ENCODE data around the gene C1orf105. TPM values are rescaled to one million over a fixed set of nuclear protein-coding genes. Genes with fewer than 3 reads are reported as not detected.

The C1orf105 gene
- total and polyA plus RNA-seq, 2 experiments from 2014 or later: 0.23 to 2.2 TPM

DNA sequence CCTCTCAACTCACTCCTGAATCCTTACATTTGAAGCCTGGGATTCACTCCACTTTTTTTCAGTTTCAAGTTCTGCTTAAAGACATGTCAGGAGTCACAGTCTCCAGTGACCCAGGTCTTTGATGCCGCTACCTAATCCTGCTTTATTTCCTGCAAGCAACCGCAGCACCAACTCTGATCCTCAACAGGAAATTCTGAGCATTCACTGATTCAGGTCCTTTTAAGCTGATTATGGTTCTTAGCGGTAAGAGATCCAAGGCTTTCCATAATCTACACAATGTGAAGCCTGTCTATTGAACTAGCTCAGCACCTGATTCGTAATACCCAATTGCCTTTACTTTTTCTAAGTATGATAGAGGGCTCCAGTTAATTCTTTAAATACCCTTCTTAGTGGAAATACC, 67.1 kb downstream of the C1orf105 start:
- no peak overlapping the region for H3K4me2 ChIP-seq
- H3K9me2 ChIP-seq (replicated peaks; ENCODE audit: insufficient read depth): no peaks in the 10 kb centered on the region
- no peaks in the 10 kb centered on the region for H3K27me3 ChIP-seq
- no peaks in the 10 kb centered on the region for H3K79me2 ChIP-seq
- no peaks in the 10 kb centered on the region for H4K20me1 ChIP-seq (ENCODE audit: insufficient read depth, poor library complexity, severe bottlenecking)
- peaks cover 13% of the 10 kb centered on the region for H3K4me1 ChIP-seq (ENCODE audit: insufficient read depth)
- H3K36me3 ChIP-seq (replicated peaks; ENCODE audit: insufficient read depth, low read depth): no peaks in the 10 kb centered on the region
- peak overlapping the region; percentile 35 for H3K27ac ChIP-seq
- no peak for TF ChIP-seq EZH2phosphoT487 (IDR thresholded peaks at IDR 0.05; ENCODE audit: low read depth, severe bottlenecking, unreplicated experiment)
- TF ChIP-seq EZH2 (IDR thresholded peaks at IDR 0.05; ENCODE audit: borderline replicate concordance): no peak
- H3K4me3 ChIP-seq: no peak overlapping the region
- 49% methylated on average over 4 of the region's 4 CpGs for WGBS (ENCODE audit: low lambda C conversion rate, missing lambda C conversion rate)
- no peaks in the 10 kb centered on the region for H3K9me3 ChIP-seq (ENCODE audit: low read depth)
- no peak for DNase-seq (ENCODE audit: low spot score)
- H2AFZ ChIP-seq: no peak overlapping the region

DNA sequence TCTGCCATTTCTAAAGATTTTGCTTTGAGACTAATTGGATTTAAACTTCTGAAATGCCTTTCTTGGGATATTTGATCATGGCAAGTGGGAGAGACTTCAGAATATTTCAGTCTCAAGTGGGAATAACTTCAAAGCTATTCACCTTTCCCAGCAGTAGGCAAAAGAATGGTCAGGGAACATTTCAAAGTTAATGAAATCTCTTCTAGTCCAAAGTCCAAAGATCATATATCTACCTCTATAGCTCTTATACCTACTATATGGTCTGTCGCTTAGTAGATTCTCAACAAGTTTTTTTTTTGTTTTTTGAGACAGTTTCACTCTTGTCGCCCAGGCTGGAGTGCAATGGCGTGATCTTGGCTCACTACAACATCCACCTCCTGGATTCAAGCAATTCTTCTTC, 67.9 kb downstream of the C1orf105 start:
- no peak overlapping the region for H3K4me3 ChIP-seq
- no peaks in the 10 kb centered on the region for H3K79me2 ChIP-seq
- 91% methylated on average over 3 of the region's 3 CpGs for WGBS (ENCODE audit: low lambda C conversion rate, missing lambda C conversion rate)
- H3K4me2 ChIP-seq: no peak overlapping the region
- no peaks in the 10 kb centered on the region for H4K20me1 ChIP-seq (ENCODE audit: insufficient read depth, poor library complexity, severe bottlenecking)
- no peak for DNase-seq (ENCODE audit: low spot score)
- H2AFZ ChIP-seq: no peak overlapping the region
- H3K36me3 ChIP-seq (replicated peaks; ENCODE audit: insufficient read depth, low read depth): no peaks in the 10 kb centered on the region
- H3K9me3 ChIP-seq (ENCODE audit: low read depth): no peaks in the 10 kb centered on the region
- H3K27me3 ChIP-seq: no peaks in the 10 kb centered on the region
- TF ChIP-seq EZH2 (IDR thresholded peaks at IDR 0.05; ENCODE audit: borderline replicate concordance) (no peak), EZH2phosphoT487 (IDR thresholded peaks at IDR 0.05; ENCODE audit: low read depth, severe bottlenecking, unreplicated experiment) (no peak)
- TF ChIP-seq, protein P1, sequence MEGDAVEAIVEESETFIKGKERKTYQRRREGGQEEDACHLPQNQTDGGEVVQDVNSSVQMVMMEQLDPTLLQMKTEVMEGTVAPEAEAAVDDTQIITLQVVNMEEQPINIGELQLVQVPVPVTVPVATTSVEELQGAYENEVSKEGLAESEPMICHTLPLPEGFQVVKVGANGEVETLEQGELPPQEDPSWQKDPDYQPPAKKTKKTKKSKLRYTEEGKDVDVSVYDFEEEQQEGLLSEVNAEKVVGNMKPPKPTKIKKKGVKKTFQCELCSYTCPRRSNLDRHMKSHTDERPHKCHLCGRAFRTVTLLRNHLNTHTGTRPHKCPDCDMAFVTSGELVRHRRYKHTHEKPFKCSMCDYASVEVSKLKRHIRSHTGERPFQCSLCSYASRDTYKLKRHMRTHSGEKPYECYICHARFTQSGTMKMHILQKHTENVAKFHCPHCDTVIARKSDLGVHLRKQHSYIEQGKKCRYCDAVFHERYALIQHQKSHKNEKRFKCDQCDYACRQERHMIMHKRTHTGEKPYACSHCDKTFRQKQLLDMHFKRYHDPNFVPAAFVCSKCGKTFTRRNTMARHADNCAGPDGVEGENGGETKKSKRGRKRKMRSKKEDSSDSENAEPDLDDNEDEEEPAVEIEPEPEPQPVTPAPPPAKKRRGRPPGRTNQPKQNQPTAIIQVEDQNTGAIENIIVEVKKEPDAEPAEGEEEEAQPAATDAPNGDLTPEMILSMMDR (IDR thresholded peaks at IDR 0.05; ENCODE audit: poor library complexity): no peak
- peaks cover 13% of the 10 kb centered on the region for H3K4me1 ChIP-seq (ENCODE audit: insufficient read depth)
- peak overlapping the region; percentile 17 for H3K27ac ChIP-seq
- no peaks in the 10 kb centered on the region for H3K9me2 ChIP-seq (replicated peaks; ENCODE audit: insufficient read depth)

DNA sequence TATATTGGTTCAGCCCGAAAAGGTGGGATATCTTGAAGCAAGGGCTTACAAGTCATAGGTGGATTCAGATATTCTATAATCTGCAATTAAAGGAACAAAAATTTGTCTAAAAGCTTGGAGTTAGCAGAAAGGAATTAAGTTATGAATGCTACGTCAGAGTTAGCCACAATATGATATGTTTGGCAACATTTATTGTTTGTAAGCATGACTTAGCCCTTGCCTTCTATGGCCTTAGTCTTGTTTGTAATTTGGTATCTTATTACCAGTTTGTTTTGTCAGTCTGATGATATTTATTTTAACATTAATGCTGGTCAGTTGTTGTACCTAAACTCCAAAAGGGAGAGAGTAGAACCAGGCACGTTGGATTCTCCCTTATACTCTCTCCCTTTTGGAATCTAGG, 69.4 kb downstream of the C1orf105 start:
- Histone ChIP-seq H3K79me2 (no peaks in the 10 kb centered on the region), H3K4me1 (ENCODE audit: insufficient read depth) (peaks cover 13% of the 10 kb centered on the region), H3K27ac (no peak overlapping the region), H3K4me3 (no peak overlapping the region), H3K9me2 (replicated peaks; ENCODE audit: insufficient read depth) (no peaks in the 10 kb centered on the region), H3K27me3 (no peaks in the 10 kb centered on the region), H4K20me1 (ENCODE audit: insufficient read depth, poor library complexity, severe bottlenecking) (no peaks in the 10 kb centered on the region), H3K9me3 (ENCODE audit: low read depth) (no peaks in the 10 kb centered on the region), H3K4me2 (no peak overlapping the region), H3K36me3 (replicated peaks; ENCODE audit: insufficient read depth, low read depth) (no peaks in the 10 kb centered on the region), H2AFZ (no peak overlapping the region)
- WGBS (ENCODE audit: low lambda C conversion rate, missing lambda C conversion rate): 89% methylated on average over 3 of the region's 3 CpGs
- DNase-seq (ENCODE audit: low spot score): no peak
- no peak for TF ChIP-seq EZH2phosphoT487 (IDR thresholded peaks at IDR 0.05; ENCODE audit: low read depth, severe bottlenecking, unreplicated experiment)
- TF ChIP-seq EZH2 (IDR thresholded peaks at IDR 0.05; ENCODE audit: borderline replicate concordance): no peak
- TF ChIP-seq, protein P1 (IDR thresholded peaks at IDR 0.05; ENCODE audit: poor library complexity): no peak

DNA sequence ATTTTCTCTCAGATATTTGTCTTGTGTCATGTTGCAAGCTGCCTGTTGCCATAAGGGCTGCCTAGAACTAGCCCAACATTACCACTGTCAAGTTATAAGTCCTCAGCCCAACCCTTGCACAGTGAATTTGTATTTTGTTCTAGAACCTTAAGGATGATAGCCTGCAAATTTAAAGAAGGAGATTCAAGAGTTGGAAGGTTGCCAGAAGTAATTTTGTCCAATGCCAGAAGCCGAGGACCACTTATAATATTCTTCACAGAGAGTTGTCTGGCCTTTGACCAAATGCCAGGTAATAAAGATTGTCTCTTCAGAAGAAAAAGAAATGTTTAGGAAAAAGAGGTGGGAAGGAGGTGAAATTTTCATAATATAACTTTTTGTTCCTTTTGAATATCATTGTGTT, 71.9 kb downstream of the C1orf105 start:
- H4K20me1 ChIP-seq (ENCODE audit: insufficient read depth, poor library complexity, severe bottlenecking): no peaks in the 10 kb centered on the region
- no peaks in the 10 kb centered on the region for H3K79me2 ChIP-seq
- 77% methylated on average over 1 of the region's 1 CpG for WGBS (ENCODE audit: low lambda C conversion rate, missing lambda C conversion rate)
- no peak overlapping the region for H3K4me2 ChIP-seq
- H3K9me3 ChIP-seq (ENCODE audit: low read depth): no peaks in the 10 kb centered on the region
- H2AFZ ChIP-seq: no peak overlapping the region
- H3K9me2 ChIP-seq (replicated peaks; ENCODE audit: insufficient read depth): no peaks in the 10 kb centered on the region
- H3K4me1 ChIP-seq (ENCODE audit: insufficient read depth): peaks cover 21% of the 10 kb centered on the region
- H3K27me3 ChIP-seq: no peaks in the 10 kb centered on the region
- H3K27ac ChIP-seq: no peak overlapping the region
- no peak overlapping the region for H3K4me3 ChIP-seq
- no peaks in the 10 kb centered on the region for H3K36me3 ChIP-seq (replicated peaks; ENCODE audit: insufficient read depth, low read depth)
- TF ChIP-seq EZH2 (IDR thresholded peaks at IDR 0.05; ENCODE audit: borderline replicate concordance) (no peak), EZH2phosphoT487 (IDR thresholded peaks at IDR 0.05; ENCODE audit: low read depth, severe bottlenecking, unreplicated experiment) (no peak)
- TF ChIP-seq, protein P1 (IDR thresholded peaks at IDR 0.05; ENCODE audit: poor library complexity): no peak
- DNase-seq (ENCODE audit: low spot score): no peak
